SK-N-MC (cell line): ENCODE measurements around the gene TPGS1.

ENCODE experiments used
- DNase-seq: peaks from one replicate; pipeline ENCODE4 v3.0.0-alpha.2; 2011; ENCODE audit warnings: low read depth, low spot score
- H3K27ac ChIP-seq: fragments of 200-600 bp; sonication (generic); 2 replicates; pipeline ENCODE4 v1.5.1; 2016; ENCODE audit warnings: mixed run types
- H3K36me3 ChIP-seq: fragments of 200-600 bp; sonication (generic); 2 replicates; pipeline ENCODE4 v1.6.1; 2017; ENCODE audit warnings: antibody characterized with exemption, low read length, mixed read lengths; ENCODE audit not compliant: insufficient read depth
- H3K4me3 ChIP-seq: fragments of 200-600 bp; sonication (generic); 2 replicates; pipeline ENCODE4 v1.5.1; 2016
- H3K9ac ChIP-seq: fragments of 200-600 bp; sonication (generic); 2 replicates; pipeline ENCODE4 v1.8.0; 2017; ENCODE audit warnings: mixed run types, mixed read lengths; ENCODE audit not compliant: insufficient read length
- H3K9me3 ChIP-seq: fragments of 200-600 bp; sonication (generic); 2 replicates; pipeline ENCODE4 v1.6.1; 2017; ENCODE audit warnings: low read depth, mild to moderate bottlenecking, antibody characterized with exemption, low read length, moderate library complexity, mixed read lengths
- EZH2 ChIP-seq: fragments of 200-600 bp; sonication (generic); IDR thresholded peaks from one replicate; pipeline ENCODE4 v1.6.1; 2017; ENCODE audit warnings: antibody characterized with exemption
- FOXP2 ChIP-seq: optimal IDR thresholded peaks from 2 replicates; pipeline ENCODE3; 2011; ENCODE audit warnings: mild to moderate bottlenecking, moderate library complexity; ENCODE audit not compliant: insufficient read depth; ENCODE audit errors: extremely low read length, control extremely low read depth
- POLR2AphosphoS5 ChIP-seq: IDR thresholded peaks from 2 replicates; pipeline ENCODE4 v1.6.1; 2012; ENCODE audit warnings: mild to moderate bottlenecking, low read depth, low read length, borderline replicate concordance

TPGS1 gene

DNA sequence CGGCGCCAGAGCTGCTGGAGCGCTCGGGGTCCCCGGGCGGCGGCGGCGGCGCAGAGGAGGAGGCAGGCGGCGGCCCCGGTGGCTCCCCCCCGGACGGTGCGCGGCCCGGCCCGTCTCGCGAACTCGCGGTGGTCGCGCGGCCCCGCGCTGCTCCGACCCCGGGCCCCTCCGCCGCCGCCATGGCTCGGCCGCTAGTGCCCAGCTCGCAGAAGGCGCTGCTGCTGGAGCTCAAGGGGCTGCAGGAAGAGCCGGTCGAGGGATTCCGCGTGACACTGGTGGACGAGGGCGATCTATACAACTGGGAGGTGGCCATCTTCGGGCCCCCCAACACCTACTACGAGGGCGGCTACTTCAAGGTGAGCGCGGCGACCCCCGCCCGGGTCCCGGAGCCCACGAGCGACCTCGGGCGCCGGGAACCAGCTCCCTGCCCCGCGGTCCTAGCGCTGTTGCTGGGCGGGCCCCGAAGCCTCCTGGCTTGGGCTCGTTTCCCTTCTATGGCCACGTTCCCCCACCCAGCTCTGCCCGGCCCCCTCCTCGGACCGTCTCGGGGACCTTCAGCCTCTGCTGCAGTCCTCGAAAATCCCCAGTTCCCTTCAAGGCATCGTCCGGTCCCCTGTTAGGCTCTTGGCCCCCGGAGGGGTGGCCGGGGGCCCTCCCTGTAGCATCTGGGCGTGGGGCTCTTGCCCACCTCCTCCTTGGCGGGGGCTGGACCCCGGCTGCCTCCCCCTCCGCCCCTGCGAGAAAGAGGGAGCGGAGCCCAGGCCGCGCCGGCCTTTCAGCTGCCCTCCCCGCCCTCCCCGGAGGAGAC lies 24.7 kb downstream of the TPGS1 start, which contains the start of gene CDC34:
Gene CDC34, plus strand, starts transcription at position 8 of the 808 bp plus-strand sequence. Its CDS starts 172 bp downstream, at position 180.
- H3K4me3 ChIP-seq, result peak within 1 kb of the TSS; percentile 92
- peak within 1 kb of the TSS; percentile 91 for H3K9ac ChIP-seq
- H3K27ac ChIP-seq, result peak within 1 kb of the TSS; percentile 81
- peaks cover 11% of the 10 kb centered on the region; the same call in 1 of the 2 replicates for H3K36me3 ChIP-seq
- TF ChIP-seq FOXP2 (no peak), EZH2 (no peak), POLR2AphosphoS5 (no peak)
- H3K9me3 ChIP-seq, result no peaks in the 10 kb centered on the region
- DNase-seq, result no peak

DNA sequence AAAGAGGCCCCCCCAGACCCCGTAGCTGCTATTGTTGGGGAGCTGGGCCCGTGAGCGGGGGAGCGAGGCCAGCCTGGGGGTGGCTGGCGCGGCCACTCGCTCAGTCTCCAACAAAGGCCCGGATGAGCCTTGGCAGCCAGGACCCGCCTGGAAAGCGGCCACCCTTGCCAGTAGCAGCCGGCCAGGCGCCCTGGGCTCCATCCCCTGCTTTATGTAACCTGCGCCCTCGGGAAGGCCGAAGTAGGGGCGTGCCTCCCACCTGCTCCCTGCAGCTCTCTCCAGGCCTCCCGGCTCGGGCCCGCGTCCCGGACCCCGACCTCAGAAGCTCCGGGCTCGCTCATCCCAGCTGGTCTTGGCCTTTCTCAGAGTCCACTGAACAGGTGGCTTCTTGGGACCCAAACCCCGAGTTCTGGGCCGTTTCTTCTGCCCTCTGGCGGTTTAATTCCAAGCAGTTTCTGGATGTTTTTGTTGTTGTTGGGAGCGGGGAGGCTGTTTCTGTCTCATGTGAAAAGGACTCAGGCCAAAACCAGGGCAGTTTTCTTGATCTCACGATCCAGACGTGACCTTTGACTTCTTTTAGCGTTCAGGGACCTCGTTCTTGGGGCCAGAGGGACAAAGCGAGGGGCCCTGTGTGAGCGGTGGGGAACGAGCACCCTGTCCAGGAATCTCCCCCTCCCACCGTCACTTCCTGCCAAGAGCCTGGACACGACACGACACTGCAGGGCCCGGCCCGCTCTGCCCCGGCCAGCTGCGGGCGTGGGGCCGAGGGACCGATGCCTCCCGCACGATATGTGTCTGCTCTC lies 25.5 kb downstream of the TPGS1 start:
- no peak for DNase-seq
- TF ChIP-seq FOXP2, result no peak
- Histone ChIP-seq H3K27ac (no peak overlapping the region), H3K36me3 (peaks cover 11% of the 10 kb centered on the region; the same call in 1 of the 2 replicates), H3K9me3 (no peaks in the 10 kb centered on the region), H3K4me3 (peak overlapping the region; percentile 81), H3K9ac (peak overlapping the region; percentile 91)

DNA sequence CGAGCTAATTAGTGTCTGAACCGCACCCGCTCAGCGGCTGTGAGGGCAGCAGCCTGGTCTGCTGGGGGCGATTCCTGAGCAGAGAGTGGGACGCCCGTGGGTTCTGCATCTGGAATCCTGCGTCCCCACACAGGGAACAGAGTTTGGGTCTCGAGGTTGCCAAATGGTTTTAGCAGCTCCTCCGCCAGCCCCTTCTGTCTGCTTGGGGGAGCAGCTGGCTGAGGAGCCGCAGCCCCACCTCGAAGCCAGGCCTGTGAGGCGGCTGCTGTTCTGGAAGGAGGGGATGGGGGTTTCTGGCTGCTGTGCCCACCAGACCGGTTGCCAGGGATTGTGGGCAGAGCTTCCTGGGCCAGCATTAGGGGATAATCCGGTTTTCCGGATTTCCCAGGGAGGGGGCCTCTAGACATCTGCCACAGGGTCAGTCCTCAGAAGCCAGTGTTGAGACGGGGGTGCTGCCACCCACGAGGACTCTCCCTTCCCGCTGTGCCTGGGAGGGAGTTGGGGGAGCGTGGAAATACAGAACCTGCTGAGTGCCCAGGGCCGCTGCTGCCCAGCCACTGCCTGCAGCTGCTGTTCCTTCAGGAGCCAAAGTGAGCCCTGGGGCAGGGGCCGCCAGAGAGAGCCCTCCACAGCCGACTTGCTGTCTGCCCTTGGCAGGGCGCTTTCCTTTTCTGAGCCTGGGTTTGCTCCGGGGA lies 26.2 kb downstream of the TPGS1 start:
- peak overlapping the region; percentile 81 for H3K4me3 ChIP-seq
- peak overlapping the region; percentile 91 for H3K9ac ChIP-seq
- peaks cover 13% of the 10 kb centered on the region; the same call in 1 of the 2 replicates for H3K36me3 ChIP-seq
- DNase-seq, result no peak
- no peak overlapping the region for H3K27ac ChIP-seq
- TF ChIP-seq FOXP2, result no peak
- no peak for TF ChIP-seq POLR2AphosphoS5
- TF ChIP-seq EZH2, result no peak
- no peaks in the 10 kb centered on the region for H3K9me3 ChIP-seq

DNA sequence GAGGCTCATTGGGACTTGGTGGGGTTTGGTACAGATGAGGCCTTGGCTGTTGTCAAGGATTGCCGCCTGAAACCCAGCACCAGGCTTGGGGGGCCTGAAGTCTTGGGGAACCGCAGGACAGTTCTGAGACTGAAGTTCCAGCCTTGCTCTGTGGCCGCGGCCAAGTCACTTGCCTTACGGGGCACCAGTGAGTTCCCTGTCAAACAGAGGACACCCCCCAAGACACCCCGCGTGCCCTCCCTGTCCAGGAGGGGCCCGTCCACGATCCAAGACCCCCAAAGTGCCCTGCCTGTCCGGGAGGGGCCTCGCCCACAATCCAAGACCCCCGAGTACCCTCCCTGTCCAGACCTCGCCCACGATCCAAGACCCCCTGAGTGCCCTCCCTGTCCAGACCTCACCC lies 26.8 kb downstream of the TPGS1 start:
- Histone ChIP-seq H3K4me3 (no peak overlapping the region), H3K36me3 (peaks cover 16% of the 10 kb centered on the region; the same call in 1 of the 2 replicates), H3K9ac (peak overlapping the region; percentile 91), H3K9me3 (no peaks in the 10 kb centered on the region), H3K27ac (no peak overlapping the region)
- TF ChIP-seq FOXP2 (no peak), POLR2AphosphoS5 (no peak), EZH2 (no peak)
- DNase-seq, result no peak

DNA sequence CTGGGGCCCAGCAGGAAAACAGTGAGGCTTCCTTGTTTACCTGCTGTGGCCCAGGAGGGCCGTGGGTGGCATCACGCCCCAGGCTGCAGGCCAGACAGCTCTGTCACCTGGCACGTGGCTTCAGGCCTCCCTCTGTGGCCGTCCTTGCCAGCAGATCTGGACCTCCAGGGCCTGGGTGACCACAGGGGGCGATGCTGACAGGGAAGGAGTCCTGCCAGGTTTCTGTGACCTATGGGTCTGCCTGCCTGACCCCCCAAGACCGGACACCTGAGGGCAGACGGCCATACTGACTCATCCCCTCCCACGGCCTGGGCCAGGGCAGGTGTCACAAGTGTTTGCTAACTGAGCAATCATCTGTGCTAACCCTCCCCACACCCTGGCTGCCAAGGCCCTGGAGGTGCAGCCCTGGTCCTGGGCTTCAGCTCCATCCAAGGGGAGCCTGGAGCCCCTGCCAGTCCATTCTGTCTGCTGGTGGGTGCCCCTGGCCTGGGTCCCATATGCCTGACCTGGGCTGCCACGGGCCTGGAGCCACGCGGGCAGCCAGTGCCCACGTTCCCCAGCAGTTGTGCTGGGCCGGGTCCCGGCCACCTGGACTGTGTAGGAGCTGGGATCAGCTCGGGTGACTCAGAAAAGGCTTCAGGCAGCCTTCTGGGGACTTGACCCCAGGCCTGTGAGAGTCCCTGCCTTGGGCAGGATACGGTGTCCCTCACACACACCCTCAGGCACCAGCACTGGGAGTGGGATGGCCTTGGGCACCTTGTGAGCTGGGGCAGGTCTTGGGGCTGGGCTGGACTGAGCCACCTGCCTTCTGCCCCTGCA lies 27.9 kb downstream of the TPGS1 start:
- DNase-seq, result no peak
- H3K9me3 ChIP-seq, result no peaks in the 10 kb centered on the region
- peaks cover 16% of the 10 kb centered on the region; the same call in 1 of the 2 replicates for H3K36me3 ChIP-seq
- H3K4me3 ChIP-seq, result no peak overlapping the region
- no peak overlapping the region for H3K9ac ChIP-seq
- TF ChIP-seq POLR2AphosphoS5 (no peak), FOXP2 (no peak), EZH2 (no peak)
- H3K27ac ChIP-seq, result no peak overlapping the region

DNA sequence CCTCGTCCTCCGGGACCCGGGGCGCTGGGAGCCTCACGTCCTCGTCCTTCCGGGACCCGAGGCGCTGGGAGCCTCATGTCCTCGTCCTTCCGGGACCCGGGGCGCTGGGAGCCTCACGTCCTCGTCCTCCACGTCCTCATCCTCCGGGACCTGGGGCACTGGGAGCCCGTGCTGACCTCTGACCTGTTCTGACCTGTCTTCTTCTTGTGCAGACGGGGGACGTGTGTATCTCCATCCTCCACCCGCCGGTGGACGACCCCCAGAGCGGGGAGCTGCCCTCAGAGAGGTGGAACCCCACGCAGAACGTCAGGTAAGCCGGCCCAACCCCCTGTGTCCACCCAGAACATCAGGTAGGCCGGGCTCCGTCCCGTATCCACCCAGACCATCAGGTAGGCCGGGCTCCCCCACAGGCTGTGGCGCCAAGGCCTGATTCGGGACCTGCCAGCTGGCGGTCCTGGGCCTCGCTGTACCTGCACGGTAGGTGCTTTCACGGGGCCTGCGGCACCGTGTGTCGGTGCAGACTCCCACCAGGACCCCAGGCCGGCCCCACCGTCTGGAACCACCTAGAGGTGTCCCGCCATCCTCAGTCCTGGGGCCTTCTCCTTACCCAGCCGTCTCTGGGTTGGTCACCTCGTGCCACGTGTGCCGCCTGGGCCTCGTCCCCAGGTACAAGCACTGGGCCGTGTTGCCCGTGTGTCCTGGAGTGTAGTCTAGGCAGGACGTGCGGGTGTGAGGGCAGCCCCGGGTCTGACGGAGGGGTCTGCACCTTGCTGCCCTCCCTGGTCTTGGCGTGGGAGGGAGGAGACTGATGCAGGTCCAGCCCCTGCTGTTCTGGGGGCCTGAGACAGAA lies 29.0 kb downstream of the TPGS1 start:
- Histone ChIP-seq H3K27ac (no peak overlapping the region), H3K36me3 (peaks cover 16% of the 10 kb centered on the region; the same call in 1 of the 2 replicates), H3K9me3 (no peaks in the 10 kb centered on the region), H3K4me3 (no peak overlapping the region), H3K9ac (no peak overlapping the region)
- TF ChIP-seq EZH2 (no peak), FOXP2 (no peak), POLR2AphosphoS5 (no peak)
- no peak for DNase-seq

DNA sequence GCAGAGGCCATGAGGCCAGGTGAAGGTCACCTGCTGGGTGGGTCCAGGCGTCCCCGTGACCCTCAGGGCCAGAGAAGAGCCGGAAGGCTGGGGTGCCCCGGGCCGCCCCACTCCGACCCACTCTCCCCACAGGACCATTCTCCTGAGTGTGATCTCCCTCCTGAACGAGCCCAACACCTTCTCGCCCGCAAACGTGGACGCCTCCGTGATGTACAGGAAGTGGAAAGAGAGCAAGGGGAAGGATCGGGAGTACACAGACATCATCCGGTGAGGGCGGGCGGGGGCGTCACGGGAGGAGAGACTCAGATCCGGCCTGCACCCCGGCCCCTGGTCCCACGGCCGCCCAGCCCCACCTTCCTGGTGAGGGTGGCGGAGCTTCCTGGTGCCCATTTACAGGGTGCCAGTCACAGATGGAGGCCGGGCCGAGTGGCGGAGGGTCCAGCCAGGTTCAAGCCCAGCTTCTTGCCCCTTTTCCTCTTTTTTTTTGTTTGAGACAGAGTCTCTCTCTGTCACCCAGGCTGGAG lies 29.6 kb downstream of the TPGS1 start:
- Histone ChIP-seq H3K9ac (no peak overlapping the region), H3K27ac (no peak overlapping the region), H3K4me3 (no peak overlapping the region), H3K9me3 (no peaks in the 10 kb centered on the region), H3K36me3 (peaks cover 16% of the 10 kb centered on the region; the same call in 1 of the 2 replicates)
- no peak for DNase-seq
- TF ChIP-seq POLR2AphosphoS5, result no peak
- no peak for TF ChIP-seq EZH2
- TF ChIP-seq FOXP2, result no peak
